GM21723 (cell line): ENCODE results near the gene EGF.

Experiments
- ATAC-seq: cut with Tn5 transposase; IDR thresholded peaks from one replicate; pipeline ENCODE4 v1.9.1; 2021; ENCODE audit warnings: mild to moderate bottlenecking, moderate library complexity; ENCODE audit not compliant: unreplicated experiment

Gene EGF

GRCh38 chr4:109990261-109991257, 77.9 kb downstream of the EGF start:
- peak; percentile 88 for ATAC-seq

GRCh38 chr4:109993116-109993515, 80.4 kb downstream of the EGF start:
- ATAC-seq: no peak

GRCh38 chr4:109994415-109994827, 81.7 kb downstream of the EGF start:
- ATAC-seq: peak; percentile 55

- no peak for ATAC-seq
Observed at GRCh38 chr4:109996526-109996925, 83.8 kb downstream of the EGF start.

GRCh38 chr4:109998867-109999584, 86.3 kb downstream of the EGF start:
- ATAC-seq: peak; percentile 59

- ATAC-seq: no peak
Observed at GRCh38 chr4:109999585-109999912, 86.9 kb downstream of the EGF start.

GRCh38 chr4:110002326-110002725, 89.6 kb downstream of the EGF start:
- no peak for ATAC-seq

- no peak for ATAC-seq
Observed at GRCh38 chr4:110003401-110004187, 90.9 kb downstream of the EGF start.

GRCh38 chr4:110004556-110004955, 91.9 kb downstream of the EGF start:
- no peak for ATAC-seq

- ATAC-seq: peak; percentile 87
Observed at GRCh38 chr4:110005461-110006056, 92.9 kb downstream of the EGF start.

- no peak for ATAC-seq
Observed at GRCh38 chr4:110007217-110007616, 94.5 kb downstream of the EGF start.

GRCh38 chr4:110008540-110008939, 95.9 kb downstream of the EGF start:
- no peak for ATAC-seq

GRCh38 chr4:110009550-110009949, 96.9 kb downstream of the EGF start:
- no peak for ATAC-seq

- no peak for ATAC-seq
Observed at GRCh38 chr4:110010797-110011196, 98.1 kb downstream of the EGF start.

- no peak for ATAC-seq
Observed at GRCh38 chr4:110012917-110013316, 100.2 kb downstream of the EGF start.

- ATAC-seq: no peak
Observed at GRCh38 chr4:110014233-110014632, 101.5 kb downstream of the EGF start.

GRCh38 chr4:110019153-110019552, 106.5 kb downstream of the EGF start:
- ATAC-seq: no peak

GRCh38 chr4:110020139-110020538, 107.5 kb downstream of the EGF start:
- ATAC-seq: no peak

- no peak for ATAC-seq
Observed at GRCh38 chr4:110020646-110021443, 108.2 kb downstream of the EGF start.

- no peak for ATAC-seq
Observed at GRCh38 chr4:110022457-110022856, 109.8 kb downstream of the EGF start.
